ENCODE data around the gene FAM222A. TPM values are rescaled to one million over a fixed set of nuclear protein-coding genes. Genes with fewer than 3 reads are reported as not detected.

Gene FAM222A
- total RNA-seq, 1 donor from 2014 or later, result 0.58 TPM

GRCh38 chr12:109817627-109818231 lies 104.1 kb downstream of the FAM222A start:
- TF ChIP-seq CTCF (IDR thresholded peaks at IDR 0.05; ENCODE audit: insufficient read depth, low read length, poor library complexity, severe bottlenecking), result no peak
- no peak for DNase-seq (ENCODE audit: low read depth)
- no peaks in the 10 kb centered on the region for H3K27me3 ChIP-seq (ENCODE audit: control insufficient read depth, insufficient read depth, low read length)

GRCh38 chr12:109818253-109818652 lies 104.6 kb downstream of the FAM222A start:
- no peak for TF ChIP-seq CTCF (IDR thresholded peaks at IDR 0.05; ENCODE audit: insufficient read depth, low read length, poor library complexity, severe bottlenecking)
- no peaks in the 10 kb centered on the region for H3K36me3 ChIP-seq (ENCODE audit: control insufficient read depth, insufficient read depth, low read length)
- DNase-seq (ENCODE audit: low read depth), result no peak
- no peak overlapping the region for H3K4me3 ChIP-seq (ENCODE audit: low read depth, low read length)
- H3K27me3 ChIP-seq (ENCODE audit: control insufficient read depth, insufficient read depth, low read length), result no peaks in the 10 kb centered on the region

More at GRCh38 chr12:109817627-109818231, 104.1 kb downstream of the FAM222A start:
- no peaks in the 10 kb centered on the region for H3K36me3 ChIP-seq (ENCODE audit: control insufficient read depth, insufficient read depth, low read length)
- H3K4me3 ChIP-seq (ENCODE audit: low read depth, low read length), result no peak overlapping the region

DNA sequence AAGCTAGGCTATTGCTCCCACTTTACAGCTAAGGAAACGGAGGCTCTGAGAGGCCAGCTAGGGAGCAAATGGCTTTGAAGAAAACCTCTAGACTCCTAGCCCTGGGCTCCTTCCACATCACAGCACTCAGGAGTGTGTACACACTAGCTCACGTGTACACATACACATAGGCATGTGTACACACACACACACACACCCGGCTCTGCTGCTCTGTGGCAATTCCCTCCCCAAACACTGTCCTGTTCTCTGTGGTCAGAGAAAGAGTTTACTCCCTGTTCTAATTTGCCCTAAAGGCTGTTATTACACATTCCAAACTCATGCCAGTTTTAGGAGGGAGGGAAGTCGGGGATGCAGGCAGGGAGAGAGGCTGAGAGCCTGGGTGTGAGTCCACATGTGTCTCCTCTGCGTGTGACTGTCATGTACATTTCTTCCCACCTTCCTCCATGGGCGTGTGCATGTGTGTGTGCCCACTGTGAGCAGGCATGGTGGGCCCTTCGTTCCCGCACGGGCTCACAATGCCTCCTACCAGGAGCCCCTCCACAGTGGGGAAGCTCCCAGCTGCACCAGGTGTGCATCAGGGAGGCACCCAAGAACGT lies 105.4 kb downstream of the FAM222A start:
- no peak for TF ChIP-seq CTCF (IDR thresholded peaks at IDR 0.05; ENCODE audit: insufficient read depth, low read length, poor library complexity, severe bottlenecking)
- H3K27me3 ChIP-seq (ENCODE audit: control insufficient read depth, insufficient read depth, low read length), result no peaks in the 10 kb centered on the region
- H3K36me3 ChIP-seq (ENCODE audit: control insufficient read depth, insufficient read depth, low read length), result no peaks in the 10 kb centered on the region
- no peak for DNase-seq (ENCODE audit: low read depth)
- no peak overlapping the region for H3K4me3 ChIP-seq (ENCODE audit: low read depth, low read length)

Other genes starting within 250 kb of the FAM222A start
- gene KCTD10, start 236.5 kb upstream of the FAM222A start, total RNA-seq, result 37.9 and 52.1 TPM in 2 replicates
- gene UBE3B, start 236.2 kb upstream of the FAM222A start, total RNA-seq, result 34.8 and 38.3 TPM in 2 replicates
- gene MMAB, start 140.3 kb upstream of the FAM222A start, total RNA-seq, result 39.8 and 48.1 TPM in 2 replicates
- gene MVK, start 140.0 kb upstream of the FAM222A start, total RNA-seq, result 25.4 and 30.8 TPM in 2 replicates
- 0.75 and 1.7 TPM in 2 replicates for gene TRPV4, start 119.6 kb downstream of the FAM222A start, total RNA-seq
- 38.4 and 48.4 TPM in 2 replicates for gene GLTP, start 166.7 kb downstream of the FAM222A start, total RNA-seq
- 13.0 and 15.0 TPM in 2 replicates for gene TCHP, start 186.4 kb downstream of the FAM222A start, total RNA-seq